PFSK-1 (cell line): ENCODE measurements around the gene DYNC1I2.

ENCODE experiments used
- FOXP2 ChIP-seq: optimal IDR thresholded peaks from 2 replicates; pipeline ENCODE3; 2011; ENCODE audit warnings: borderline replicate concordance, control low read depth, inconsistent platforms; ENCODE audit not compliant: insufficient read depth; ENCODE audit errors: extremely low read length, extremely low read depth
- POLR2AphosphoS5 ChIP-seq: IDR thresholded peaks from 2 replicates; pipeline ENCODE4 v1.6.1; 2012; ENCODE audit warnings: low read depth, mild to moderate bottlenecking, control low read depth, low read length, moderate library complexity
- SIN3A ChIP-seq: IDR thresholded peaks from 2 replicates; pipeline ENCODE4 v1.6.1; 2012; ENCODE audit warnings: mild to moderate bottlenecking, low read length, moderate library complexity, borderline replicate concordance; ENCODE audit not compliant: insufficient read depth
- TAF1 ChIP-seq: IDR thresholded peaks from 2 replicates; pipeline ENCODE4 v1.6.1; 2012; ENCODE audit warnings: low read length, control low read depth, borderline replicate concordance; ENCODE audit not compliant: insufficient read depth
- TF ChIP-seq, protein P1 (sequence below), 2 experiments: IDR thresholded peaks; 2 replicates each; pipeline versions ENCODE4 v1.6.1 to v1.8.0; 2011 to 2012; ENCODE audit warnings: low read depth in 2 of 2, low read length in 2 of 2, control low read depth in 1 of 2, inconsistent platforms in 1 of 2, mild to moderate bottlenecking in 1 of 2, moderate library complexity in 1 of 2; ENCODE audit not compliant: insufficient read depth in 1 of 2

DYNC1I2 gene

GRCh38 chr2:171792886-171793580 lies 105.8 kb downstream of the DYNC1I2 start:
- TF ChIP-seq, protein P1, sequence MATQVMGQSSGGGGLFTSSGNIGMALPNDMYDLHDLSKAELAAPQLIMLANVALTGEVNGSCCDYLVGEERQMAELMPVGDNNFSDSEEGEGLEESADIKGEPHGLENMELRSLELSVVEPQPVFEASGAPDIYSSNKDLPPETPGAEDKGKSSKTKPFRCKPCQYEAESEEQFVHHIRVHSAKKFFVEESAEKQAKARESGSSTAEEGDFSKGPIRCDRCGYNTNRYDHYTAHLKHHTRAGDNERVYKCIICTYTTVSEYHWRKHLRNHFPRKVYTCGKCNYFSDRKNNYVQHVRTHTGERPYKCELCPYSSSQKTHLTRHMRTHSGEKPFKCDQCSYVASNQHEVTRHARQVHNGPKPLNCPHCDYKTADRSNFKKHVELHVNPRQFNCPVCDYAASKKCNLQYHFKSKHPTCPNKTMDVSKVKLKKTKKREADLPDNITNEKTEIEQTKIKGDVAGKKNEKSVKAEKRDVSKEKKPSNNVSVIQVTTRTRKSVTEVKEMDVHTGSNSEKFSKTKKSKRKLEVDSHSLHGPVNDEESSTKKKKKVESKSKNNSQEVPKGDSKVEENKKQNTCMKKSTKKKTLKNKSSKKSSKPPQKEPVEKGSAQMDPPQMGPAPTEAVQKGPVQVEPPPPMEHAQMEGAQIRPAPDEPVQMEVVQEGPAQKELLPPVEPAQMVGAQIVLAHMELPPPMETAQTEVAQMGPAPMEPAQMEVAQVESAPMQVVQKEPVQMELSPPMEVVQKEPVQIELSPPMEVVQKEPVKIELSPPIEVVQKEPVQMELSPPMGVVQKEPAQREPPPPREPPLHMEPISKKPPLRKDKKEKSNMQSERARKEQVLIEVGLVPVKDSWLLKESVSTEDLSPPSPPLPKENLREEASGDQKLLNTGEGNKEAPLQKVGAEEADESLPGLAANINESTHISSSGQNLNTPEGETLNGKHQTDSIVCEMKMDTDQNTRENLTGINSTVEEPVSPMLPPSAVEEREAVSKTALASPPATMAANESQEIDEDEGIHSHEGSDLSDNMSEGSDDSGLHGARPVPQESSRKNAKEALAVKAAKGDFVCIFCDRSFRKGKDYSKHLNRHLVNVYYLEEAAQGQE (IDR thresholded peaks at IDR 0.05; ENCODE audit: insufficient read depth in 1 of 2, low read depth in 2 of 2, low read length in 2 of 2), result no peak
- TF ChIP-seq FOXP2, result no peak
- no peak for TF ChIP-seq TAF1
- no peak for TF ChIP-seq SIN3A
- no peak for TF ChIP-seq POLR2AphosphoS5

- TF ChIP-seq TAF1 (no peak), POLR2AphosphoS5 (no peak), FOXP2 (no peak)
Measured at GRCh38 chr2:171793691-171794678, 106.7 kb downstream of the DYNC1I2 start.

DNA sequence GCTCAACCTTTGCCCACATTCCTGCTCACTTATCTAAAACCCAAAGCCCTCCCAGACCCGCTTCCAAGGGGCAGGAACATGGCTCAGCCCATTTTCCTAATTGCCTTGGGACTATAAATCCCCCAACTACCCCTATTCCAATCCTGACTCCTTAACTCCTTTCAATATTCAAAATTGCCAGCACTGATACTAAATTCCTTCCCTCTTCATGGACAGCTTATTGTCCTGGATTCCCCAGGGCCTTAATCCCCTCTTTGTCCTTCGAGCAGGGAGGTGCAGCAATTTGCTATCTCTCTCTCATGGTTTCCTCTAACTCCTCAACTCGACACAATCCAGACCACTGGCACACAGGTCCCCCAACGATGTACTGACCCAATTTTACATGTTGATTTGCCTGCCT lies 107.6 kb downstream of the DYNC1I2 start:
- TF ChIP-seq, protein P1 (IDR thresholded peaks at IDR 0.05; ENCODE audit: insufficient read depth in 1 of 2, low read depth in 2 of 2, low read length in 2 of 2), result no peak
- TF ChIP-seq POLR2AphosphoS5 (no peak), TAF1 (no peak), SIN3A (no peak), FOXP2 (no peak)
